Muscle layer of duodenum (tissue), 2 donors: ENCODE results near the gene SNX15.

Experiments
- H3K27ac ChIP-seq: one replicate; pipeline ENCODE4 v1.7.0; 2013; ENCODE audit warnings: mild to moderate bottlenecking, low read length
- H3K27me3 ChIP-seq: one replicate; pipeline ENCODE4 v1.7.0; 2013; ENCODE audit warnings: low read depth, mild to moderate bottlenecking, control low read depth, low read length
- H3K36me3 ChIP-seq, 2 donors: one replicate each; pipeline ENCODE4 v1.7.0; 2013; ENCODE audit warnings: low read length in 2 of 2, control low read depth in 1 of 2, mild to moderate bottlenecking in 1 of 2; ENCODE audit not compliant: insufficient read depth in 2 of 2, control insufficient read depth in 1 of 2
- H3K4me1 ChIP-seq, 2 donors: one replicate each; pipeline ENCODE4 v1.7.0; 2013; ENCODE audit warnings: low read length in 2 of 2, mild to moderate bottlenecking in 2 of 2, control low read depth in 1 of 2, moderate library complexity in 1 of 2; ENCODE audit not compliant: insufficient read depth in 2 of 2, control insufficient read depth in 1 of 2
- H3K4me3 ChIP-seq, 2 donors: one replicate each; pipeline ENCODE4 v1.7.0; 2013; ENCODE audit warnings: low read length in 2 of 2, low read depth in 1 of 2, mild to moderate bottlenecking in 1 of 2
- H3K9me3 ChIP-seq, 2 donors: one replicate each; pipeline ENCODE4 v1.7.0; 2013; ENCODE audit warnings: low read length in 2 of 2, control low read depth in 1 of 2, mild to moderate bottlenecking in 1 of 2; ENCODE audit not compliant: control insufficient read depth in 1 of 2
- donor health status: healthy.

Gene SNX15

GRCh38 chr11:65087216-65087615, 60.0 kb downstream of the SNX15 start:
- Histone ChIP-seq H3K36me3 (peaks cover 10 to 49% of the 10 kb centered on the region in 2 donors), H3K27ac (no peak overlapping the region), H3K27me3 (no peaks in the 10 kb centered on the region), H3K4me1 (peaks cover 11 to 19% of the 10 kb centered on the region in 2 donors), H3K9me3 (no peaks in the 10 kb centered on the region), H3K4me3 (no peak overlapping the region)

DNA sequence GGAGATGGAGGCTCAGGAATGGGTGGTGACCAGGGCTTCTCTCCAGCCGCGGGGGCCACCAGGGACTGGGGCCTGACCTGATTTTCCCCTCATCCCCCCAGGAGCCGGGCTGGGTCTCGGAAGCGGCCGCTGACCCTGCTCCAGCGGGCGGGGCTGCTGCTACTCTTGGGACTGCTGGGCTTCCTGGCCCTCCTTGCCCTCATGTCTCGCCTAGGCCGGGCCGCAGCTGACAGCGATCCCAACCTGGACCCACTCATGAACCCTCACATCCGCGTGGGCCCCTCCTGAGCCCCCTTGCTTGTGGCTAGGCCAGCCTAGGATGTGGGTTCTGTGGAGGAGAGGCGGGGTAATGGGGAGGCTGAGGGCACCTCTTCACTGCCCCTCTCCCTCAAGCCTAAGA, 60.6 kb downstream of the SNX15 start:
- Histone ChIP-seq H3K9me3 (no peaks in the 10 kb centered on the region), H3K27me3 (no peaks in the 10 kb centered on the region), H3K4me1 (peaks cover 11 to 19% of the 10 kb centered on the region in 2 donors), H3K36me3 (peaks cover 10 to 49% of the 10 kb centered on the region in 2 donors), H3K4me3 (no peak overlapping the region), H3K27ac (no peak overlapping the region)

DNA sequence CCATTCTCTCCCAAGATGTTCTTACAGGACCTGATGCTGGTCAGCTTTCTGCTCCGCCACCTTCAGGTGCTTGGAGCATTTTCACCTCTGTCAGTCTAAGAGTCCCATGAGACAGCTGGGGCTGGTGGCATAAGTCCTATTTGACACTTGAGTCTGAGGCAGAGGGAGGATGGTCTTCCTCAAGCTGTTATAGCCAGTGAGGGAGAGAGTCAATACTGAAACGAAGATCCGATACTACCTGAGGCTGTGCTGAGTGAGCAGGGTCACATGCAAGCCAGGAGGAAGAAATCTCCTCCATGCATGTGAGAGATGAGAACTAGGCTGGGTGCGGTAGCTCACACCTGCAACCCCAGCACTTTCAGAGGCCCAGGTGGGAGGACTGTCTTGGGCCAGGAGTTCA, 62.4 kb downstream of the SNX15 start:
- Histone ChIP-seq H3K36me3 (peaks cover 10 to 49% of the 10 kb centered on the region in 2 donors), H3K27ac (no peak overlapping the region), H3K27me3 (no peaks in the 10 kb centered on the region), H3K9me3 (no peaks in the 10 kb centered on the region), H3K4me3 (no peak overlapping the region), H3K4me1 (peaks cover 5 to 11% of the 10 kb centered on the region in 2 donors)
